C4-2B (cell line): ENCODE measurements around the gene TOP3B.

ENCODE experiments used
- H3K27ac ChIP-seq: fragments of 450-650 bp; 2 replicates; pipeline ENCODE4 v1.5.1; 2017
- ZFX ChIP-seq: fragments of 450-650 bp; IDR thresholded peaks from 2 replicates; pipeline ENCODE4 v1.6.1; 2017
- TF ChIP-seq, protein P1 (sequence below): fragments of 450-650 bp; conservative IDR thresholded peaks from 2 replicates; pipeline ENCODE4 v1.5.1; 2017; ENCODE audit warnings: mild to moderate bottlenecking

The TOP3B gene

DNA sequence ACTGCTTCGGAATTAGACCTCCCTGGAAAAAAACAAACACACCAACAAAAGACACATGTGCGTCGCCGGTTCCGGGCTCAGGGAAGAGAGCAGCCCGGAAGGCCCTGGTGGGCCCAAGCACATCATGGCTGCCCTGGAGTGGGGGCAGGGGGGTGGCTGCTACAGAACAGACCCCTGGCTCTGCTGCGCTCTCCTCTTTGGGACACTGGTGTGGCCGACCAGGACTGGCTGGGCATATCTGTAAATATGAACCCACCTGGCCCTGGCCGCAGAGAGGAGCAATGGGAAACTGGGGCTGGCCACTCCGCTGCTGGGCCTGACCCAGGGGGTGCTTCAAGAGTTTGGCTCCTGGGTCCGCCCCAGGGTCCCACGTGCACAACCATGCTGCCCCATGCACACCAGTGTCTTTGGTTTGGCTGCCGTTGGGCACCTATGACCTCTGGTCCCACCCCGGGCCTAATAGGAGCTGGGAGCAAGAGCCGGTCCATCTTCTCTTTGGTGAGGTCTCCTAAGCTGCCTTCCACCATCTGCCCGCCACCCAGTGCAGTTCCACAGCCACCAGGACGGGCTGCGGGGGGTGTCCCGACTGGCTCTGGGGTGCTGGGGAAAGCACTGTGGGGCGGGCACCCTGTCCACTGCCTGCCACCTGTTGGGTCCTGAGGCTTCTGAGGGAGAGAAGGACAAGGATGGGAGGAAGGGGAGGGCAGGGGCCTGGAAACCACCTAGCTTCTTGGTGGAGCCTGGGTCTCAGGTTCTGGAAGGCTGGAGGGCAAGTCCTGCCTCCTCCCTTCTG lies 60.0 kb downstream of the TOP3B start:
- H3K27ac ChIP-seq, result no peak overlapping the region
- no peak for TF ChIP-seq ZFX
- TF ChIP-seq, protein P1, sequence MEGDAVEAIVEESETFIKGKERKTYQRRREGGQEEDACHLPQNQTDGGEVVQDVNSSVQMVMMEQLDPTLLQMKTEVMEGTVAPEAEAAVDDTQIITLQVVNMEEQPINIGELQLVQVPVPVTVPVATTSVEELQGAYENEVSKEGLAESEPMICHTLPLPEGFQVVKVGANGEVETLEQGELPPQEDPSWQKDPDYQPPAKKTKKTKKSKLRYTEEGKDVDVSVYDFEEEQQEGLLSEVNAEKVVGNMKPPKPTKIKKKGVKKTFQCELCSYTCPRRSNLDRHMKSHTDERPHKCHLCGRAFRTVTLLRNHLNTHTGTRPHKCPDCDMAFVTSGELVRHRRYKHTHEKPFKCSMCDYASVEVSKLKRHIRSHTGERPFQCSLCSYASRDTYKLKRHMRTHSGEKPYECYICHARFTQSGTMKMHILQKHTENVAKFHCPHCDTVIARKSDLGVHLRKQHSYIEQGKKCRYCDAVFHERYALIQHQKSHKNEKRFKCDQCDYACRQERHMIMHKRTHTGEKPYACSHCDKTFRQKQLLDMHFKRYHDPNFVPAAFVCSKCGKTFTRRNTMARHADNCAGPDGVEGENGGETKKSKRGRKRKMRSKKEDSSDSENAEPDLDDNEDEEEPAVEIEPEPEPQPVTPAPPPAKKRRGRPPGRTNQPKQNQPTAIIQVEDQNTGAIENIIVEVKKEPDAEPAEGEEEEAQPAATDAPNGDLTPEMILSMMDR, result no peak

GRCh38 chr22:21921729-21922128 lies 60.9 kb downstream of the TOP3B start:
- TF ChIP-seq, protein P1, result no peak
- TF ChIP-seq ZFX, result no peak
- no peak overlapping the region for H3K27ac ChIP-seq

GRCh38 chr22:21921184-21921721 lies 61.3 kb downstream of the TOP3B start:
- H3K27ac ChIP-seq, result no peak overlapping the region
- no peak for TF ChIP-seq ZFX
- TF ChIP-seq, protein P1, result no peak

GRCh38 chr22:21920341-21921183 lies 62.0 kb downstream of the TOP3B start:
- no peak overlapping the region for H3K27ac ChIP-seq
- TF ChIP-seq, protein P1, result no peak
- TF ChIP-seq ZFX, result no peak

DNA sequence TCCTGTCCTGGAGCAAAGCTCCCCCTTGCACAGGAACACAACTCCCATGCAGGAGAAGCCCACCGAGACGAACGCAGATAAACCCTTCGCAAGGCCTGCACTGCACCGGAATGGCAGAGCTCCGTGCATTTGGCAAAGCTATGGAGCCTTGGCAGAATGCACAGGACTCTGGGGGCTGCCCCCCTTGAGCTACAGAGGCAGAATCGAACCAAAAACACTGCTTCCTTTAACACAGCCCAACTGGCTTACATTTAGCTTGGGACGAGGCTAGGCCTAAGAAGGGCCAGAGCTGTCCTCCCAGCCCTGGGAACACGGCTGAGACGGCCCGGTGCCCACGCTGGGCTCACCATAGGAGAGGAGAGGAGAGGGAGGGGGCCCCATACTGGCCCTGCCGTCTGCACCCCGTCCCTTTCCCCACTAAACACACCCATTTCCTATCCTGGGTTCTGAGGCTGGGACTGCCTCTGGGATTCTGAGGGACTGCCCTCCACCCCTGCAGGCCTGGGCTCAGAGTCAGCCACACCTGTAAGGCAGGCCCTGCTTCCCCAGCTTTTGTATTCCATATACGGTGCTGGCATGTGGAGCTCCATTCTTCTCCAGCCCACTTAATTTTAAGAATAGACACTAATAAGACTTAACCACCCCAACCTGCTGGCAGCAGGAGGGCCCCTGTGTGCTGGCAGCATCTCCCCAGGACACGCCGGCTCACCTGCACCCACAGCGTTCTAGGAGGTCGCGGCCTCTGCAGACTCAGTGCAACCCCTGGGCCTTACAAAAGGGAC lies 62.9 kb downstream of the TOP3B start:
- H3K27ac ChIP-seq, result no peak overlapping the region
- TF ChIP-seq, protein P1, result no peak
- no peak for TF ChIP-seq ZFX

DNA sequence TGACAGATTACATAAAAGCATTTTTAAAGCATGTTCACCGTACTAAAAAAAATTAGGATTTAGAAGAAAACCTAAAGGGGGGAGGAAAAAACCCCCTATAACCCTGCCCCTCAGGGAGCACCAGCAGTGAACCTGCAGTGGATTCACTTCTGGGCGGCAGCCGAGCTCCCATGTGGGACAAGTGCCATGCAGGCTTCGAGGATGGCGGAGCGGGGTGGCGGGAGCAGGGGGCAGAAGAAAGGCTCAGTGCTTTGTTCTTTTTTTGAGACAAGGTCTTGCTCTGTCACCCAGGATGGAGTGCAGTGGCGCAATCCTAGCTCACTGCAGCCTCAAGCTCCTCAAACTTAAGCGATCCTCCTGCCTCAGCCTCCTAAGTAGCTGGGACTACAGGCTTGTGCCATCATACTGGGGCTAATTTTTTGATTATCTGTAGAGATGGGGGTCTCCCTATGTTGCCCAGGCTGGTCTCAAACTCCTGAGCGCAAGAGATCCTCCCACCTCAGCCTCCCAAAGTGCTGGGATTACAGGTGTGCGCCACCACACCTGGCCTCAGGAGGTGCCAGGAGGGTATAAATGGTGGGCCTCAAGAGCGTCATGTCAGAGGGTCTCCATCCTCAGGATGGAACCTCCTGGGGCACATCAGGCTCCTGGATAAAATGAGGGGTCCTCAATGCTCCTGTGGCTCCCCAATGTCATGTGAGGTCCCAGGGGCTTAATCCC lies 64.0 kb downstream of the TOP3B start:
- H3K27ac ChIP-seq, result no peak overlapping the region
- TF ChIP-seq, protein P1, result no peak
